ENCODE results near the gene ICAM5. TPM values are rescaled to one million over a fixed set of nuclear protein-coding genes. Genes with fewer than 3 reads are reported as not detected.

The ICAM5 gene
- total and polyA plus RNA-seq, 9 of the 15 experiments (the other 6 are each of a cell fraction or from before 2014, with no cell fraction given): 0.10 to 114 (median 13.7) TPM

DNA sequence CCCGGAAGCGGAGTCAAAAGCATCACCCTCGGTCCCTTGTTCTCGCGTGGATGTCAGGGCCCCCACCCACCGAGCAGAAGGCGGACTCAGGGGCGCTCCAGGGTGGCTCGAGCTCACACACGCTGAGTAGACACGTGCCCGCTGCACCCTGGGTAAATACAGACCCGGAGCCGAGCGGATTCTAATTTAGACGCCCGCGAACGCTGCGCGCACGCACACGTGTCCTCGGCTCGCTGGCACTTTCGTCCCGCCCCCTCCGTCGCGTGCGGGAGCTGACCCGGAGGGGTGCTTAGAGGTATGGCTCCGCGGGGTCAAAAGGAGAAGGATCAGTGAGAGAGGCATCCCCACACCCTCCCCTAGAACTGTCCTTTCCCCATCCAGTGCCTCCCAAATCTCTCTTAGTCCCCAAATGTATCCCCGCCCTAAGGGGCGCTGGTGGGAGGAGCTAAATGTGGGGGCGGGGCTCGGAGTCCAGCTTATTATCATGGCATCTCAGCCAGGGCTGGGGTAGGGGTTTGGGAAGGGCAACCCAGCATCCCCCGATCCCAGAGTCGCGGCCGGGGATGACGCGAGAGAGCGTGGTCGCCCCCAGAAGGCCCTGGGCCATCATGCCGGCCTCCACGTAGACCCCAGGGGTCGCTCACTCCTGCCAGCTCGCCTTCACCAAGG is 451 bp upstream of the ICAM5 start (continued):
- TF ChIP-seq, protein P1, sequence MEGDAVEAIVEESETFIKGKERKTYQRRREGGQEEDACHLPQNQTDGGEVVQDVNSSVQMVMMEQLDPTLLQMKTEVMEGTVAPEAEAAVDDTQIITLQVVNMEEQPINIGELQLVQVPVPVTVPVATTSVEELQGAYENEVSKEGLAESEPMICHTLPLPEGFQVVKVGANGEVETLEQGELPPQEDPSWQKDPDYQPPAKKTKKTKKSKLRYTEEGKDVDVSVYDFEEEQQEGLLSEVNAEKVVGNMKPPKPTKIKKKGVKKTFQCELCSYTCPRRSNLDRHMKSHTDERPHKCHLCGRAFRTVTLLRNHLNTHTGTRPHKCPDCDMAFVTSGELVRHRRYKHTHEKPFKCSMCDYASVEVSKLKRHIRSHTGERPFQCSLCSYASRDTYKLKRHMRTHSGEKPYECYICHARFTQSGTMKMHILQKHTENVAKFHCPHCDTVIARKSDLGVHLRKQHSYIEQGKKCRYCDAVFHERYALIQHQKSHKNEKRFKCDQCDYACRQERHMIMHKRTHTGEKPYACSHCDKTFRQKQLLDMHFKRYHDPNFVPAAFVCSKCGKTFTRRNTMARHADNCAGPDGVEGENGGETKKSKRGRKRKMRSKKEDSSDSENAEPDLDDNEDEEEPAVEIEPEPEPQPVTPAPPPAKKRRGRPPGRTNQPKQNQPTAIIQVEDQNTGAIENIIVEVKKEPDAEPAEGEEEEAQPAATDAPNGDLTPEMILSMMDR (IDR thresholded peaks at IDR 0.05 in 2 of 3, conservative IDR thresholded peaks at IDR 0.05 in 1 of 3; ENCODE audit: insufficient read depth in 2 of 3, low read depth in 1 of 3, low read length in 3 of 3): peak in 1 of 3 experiments; percentile 32; a peak in 2 of 6 replicates
- peak; percentile 61; the same call in 1 of the 2 replicates for TF ChIP-seq CHD2 (IDR thresholded peaks at IDR 0.05; ENCODE audit: low read depth, low read length)
- TF ChIP-seq DDX20 (tag; IDR thresholded peaks at IDR 0.05; ENCODE audit: low read depth): no peak
- TF ChIP-seq PCBP2 (IDR thresholded peaks at IDR 0.05; ENCODE audit: low read depth, low read length, poor library complexity, severe bottlenecking): no peak
- TF ChIP-seq, protein P2, sequence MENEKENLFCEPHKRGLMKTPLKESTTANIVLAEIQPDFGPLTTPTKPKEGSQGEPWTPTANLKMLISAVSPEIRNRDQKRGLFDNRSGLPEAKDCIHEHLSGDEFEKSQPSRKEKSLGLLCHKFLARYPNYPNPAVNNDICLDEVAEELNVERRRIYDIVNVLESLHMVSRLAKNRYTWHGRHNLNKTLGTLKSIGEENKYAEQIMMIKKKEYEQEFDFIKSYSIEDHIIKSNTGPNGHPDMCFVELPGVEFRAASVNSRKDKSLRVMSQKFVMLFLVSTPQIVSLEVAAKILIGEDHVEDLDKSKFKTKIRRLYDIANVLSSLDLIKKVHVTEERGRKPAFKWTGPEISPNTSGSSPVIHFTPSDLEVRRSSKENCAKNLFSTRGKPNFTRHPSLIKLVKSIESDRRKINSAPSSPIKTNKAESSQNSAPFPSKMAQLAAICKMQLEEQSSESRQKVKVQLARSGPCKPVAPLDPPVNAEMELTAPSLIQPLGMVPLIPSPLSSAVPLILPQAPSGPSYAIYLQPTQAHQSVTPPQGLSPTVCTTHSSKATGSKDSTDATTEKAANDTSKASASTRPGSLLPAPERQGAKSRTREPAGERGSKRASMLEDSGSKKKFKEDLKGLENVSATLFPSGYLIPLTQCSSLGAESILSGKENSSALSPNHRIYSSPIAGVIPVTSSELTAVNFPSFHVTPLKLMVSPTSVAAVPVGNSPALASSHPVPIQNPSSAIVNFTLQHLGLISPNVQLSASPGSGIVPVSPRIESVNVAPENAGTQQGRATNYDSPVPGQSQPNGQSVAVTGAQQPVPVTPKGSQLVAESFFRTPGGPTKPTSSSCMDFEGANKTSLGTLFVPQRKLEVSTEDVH (IDR thresholded peaks at IDR 0.05; ENCODE audit: low read depth, partially characterized antibody): peak; percentile 53
- 0 out of 2 replicates have a peak, but pooled peaks have one; percentile 63 for TF ChIP-seq MTA3 (IDR thresholded peaks at IDR 0.05; ENCODE audit: borderline replicate concordance)
- TF ChIP-seq ZNF316 (IDR thresholded peaks at IDR 0.05): no peak
- no peak for TF ChIP-seq SMAD1 (IDR thresholded peaks at IDR 0.05; ENCODE audit: low read depth, low read length, partially characterized antibody)
- TF ChIP-seq, protein P3, sequence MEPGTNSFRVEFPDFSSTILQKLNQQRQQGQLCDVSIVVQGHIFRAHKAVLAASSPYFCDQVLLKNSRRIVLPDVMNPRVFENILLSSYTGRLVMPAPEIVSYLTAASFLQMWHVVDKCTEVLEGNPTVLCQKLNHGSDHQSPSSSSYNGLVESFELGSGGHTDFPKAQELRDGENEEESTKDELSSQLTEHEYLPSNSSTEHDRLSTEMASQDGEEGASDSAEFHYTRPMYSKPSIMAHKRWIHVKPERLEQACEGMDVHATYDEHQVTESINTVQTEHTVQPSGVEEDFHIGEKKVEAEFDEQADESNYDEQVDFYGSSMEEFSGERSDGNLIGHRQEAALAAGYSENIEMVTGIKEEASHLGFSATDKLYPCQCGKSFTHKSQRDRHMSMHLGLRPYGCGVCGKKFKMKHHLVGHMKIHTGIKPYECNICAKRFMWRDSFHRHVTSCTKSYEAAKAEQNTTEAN (CRISPR knock-in tag; IDR thresholded peaks at IDR 0.05): no peak
- TF ChIP-seq ZNF263 (CRISPR knock-in tag; IDR thresholded peaks at IDR 0.05; ENCODE audit: borderline replicate concordance): peak; percentile 57

Measured in K562 (cell line).